GM20000 (cell line): ENCODE results near the gene FGF1.

ENCODE experiments used
- DNase-seq: peaks from one replicate; pipeline ENCODE4 v3.0.0; 2012; ENCODE audit warnings: low spot score
- CTCF ChIP-seq: IDR thresholded peaks from 2 replicates; pipeline ENCODE4 v1.5.1; 2012; ENCODE audit warnings: mild to moderate bottlenecking, control low read depth; ENCODE audit errors: extremely low read depth, missing control alignments

Gene FGF1

GRCh38 chr5:142660196-142660595 is 25.7 kb downstream of the FGF1 start:
- TF ChIP-seq CTCF: no peak
- no peak for DNase-seq

- no peak for DNase-seq
- no peak for TF ChIP-seq CTCF
Measured at GRCh38 chr5:142659405-142659804, 26.5 kb downstream of the FGF1 start.

- DNase-seq: no peak
- TF ChIP-seq CTCF: no peak
Measured at GRCh38 chr5:142658278-142658677, 27.6 kb downstream of the FGF1 start.

- no peak for DNase-seq
- no peak for TF ChIP-seq CTCF
Measured at GRCh38 chr5:142657446-142657845, 28.4 kb downstream of the FGF1 start.

- TF ChIP-seq CTCF: peak; percentile 98
- peak; percentile 79 for DNase-seq
Measured at GRCh38 chr5:142655339-142656267, 30.3 kb downstream of the FGF1 start.

GRCh38 chr5:142654578-142655058 is 31.3 kb downstream of the FGF1 start:
- no peak for TF ChIP-seq CTCF
- no peak for DNase-seq

GRCh38 chr5:142653321-142653720 is 32.6 kb downstream of the FGF1 start:
- DNase-seq: no peak
- no peak for TF ChIP-seq CTCF
